HepG2 (cell line): ENCODE results near the gene FASTKD3. TPM values are rescaled to one million over a fixed set of nuclear protein-coding genes. Genes with fewer than 3 reads are reported as not detected.

Experiments used
- ATAC-seq: fragments of 200-7000 bp; cut with Tn5 transposase; 3 replicates; pipeline ENCODE4 v1.9.1; 2020; ENCODE audit warnings: mild to moderate bottlenecking, moderate library complexity
- BruUV-seq: library from RNA; stranded (reverse); fragments of 400-500 nt; replicated peaks from 2 replicates; lab custom pipeline; 2021; lab: Mats Ljungman, UMichigan
- CTCF ChIA-PET: fragments of 300-600 bp; formaldehyde crosslinking; extraction: SDS; loops from one replicate; lab custom pipeline; 2021; ENCODE audit warnings: low total read pairs, inconsistent platforms, low intra/inter-chr PET ratio; lab: Yijun Ruan, JAX
- POLR2A ChIA-PET: fragments of 350-600 bp; sonication (Branson Sonifier 250); formaldehyde crosslinking; loops from one replicate; lab custom pipeline; 2020; ENCODE audit warnings: antibody characterized with exemption, inconsistent platforms; lab: Yijun Ruan, JAX
- DNase-seq: peaks from one replicate; pipeline ENCODE4 v3.0.0-alpha.2; 2015; ENCODE audit warnings: low spot score
- FAIRE-seq: peaks from 3 replicates; lab custom pipeline; 2011; peaks lifted over from hg19 to GRCh38; lab: Jason Lieb, UNC
- H2AFZ ChIP-seq: one replicate; pipeline ENCODE4 v1.6.1; 2011; ENCODE audit warnings: low read length, inconsistent platforms
- H3K27ac ChIP-seq: fragments of 300-600 bp; 3 replicates; pipeline ENCODE4 v1.8.0; 2011; ENCODE audit warnings: mixed run types, mild to moderate bottlenecking, mixed read lengths, low read length, inconsistent platforms; ENCODE audit not compliant: insufficient read depth; ENCODE audit errors: extremely low read length
- H3K27me3 ChIP-seq, 2 experiments: fragments of 200-600 bp in 1 of 2; 2 replicates in 1 of 2; 3 replicates in 1 of 2; pipeline versions ENCODE4 v1.6.0 to v1.8.0; 2011; ENCODE audit warnings: low read length in 2 of 2, mild to moderate bottlenecking in 2 of 2, moderate library complexity in 2 of 2, inconsistent platforms in 1 of 2; ENCODE audit not compliant: insufficient read depth in 2 of 2, control insufficient read depth in 1 of 2
- H3K36me3 ChIP-seq, 2 experiments: fragments of 200-600 bp in 1 of 2; replicated peaks in 1 of 2; 2 replicates in 1 of 2; 3 replicates in 1 of 2; pipeline versions ENCODE4 v1.5.1 to v1.8.0; 2011; ENCODE audit warnings: low read length in 2 of 2, inconsistent platforms in 1 of 2; ENCODE audit not compliant: insufficient read depth in 2 of 2, control insufficient read depth in 1 of 2
- H3K4me1 ChIP-seq: 2 replicates; pipeline ENCODE4 v1.5.1; 2012; ENCODE audit warnings: low read length, inconsistent platforms; ENCODE audit not compliant: insufficient read depth
- H3K4me2 ChIP-seq: 2 replicates; pipeline ENCODE4 v1.6.0; 2011; ENCODE audit warnings: low read depth, low read length, inconsistent platforms
- H3K4me3 ChIP-seq, 3 experiments: fragments of 200-600 bp in 1 of 3; sonication (generic), shearing (Covaris generic) in 1 of 3; replicated peaks in 1 of 3; 2 replicates each; pipeline ENCODE4 v1.5.1; 2011 to 2016; ENCODE audit warnings: low read length in 3 of 3, inconsistent platforms in 2 of 3, low read depth in 2 of 3, mild to moderate bottlenecking in 2 of 3, control low read depth in 1 of 3, mixed read lengths in 1 of 3; ENCODE audit not compliant: insufficient read depth in 1 of 3
- H3K79me2 ChIP-seq: one replicate; pipeline ENCODE4 v1.6.1; 2011; ENCODE audit warnings: low read length, inconsistent platforms; ENCODE audit not compliant: insufficient read depth
- H3K9ac ChIP-seq: 2 replicates; pipeline ENCODE4 v1.6.0; 2011; ENCODE audit warnings: mild to moderate bottlenecking, low read depth, low read length, inconsistent platforms; ENCODE audit not compliant: insufficient read depth
- H3K9me3 ChIP-seq: 2 replicates; pipeline ENCODE4 v1.5.1; 2012; ENCODE audit warnings: mild to moderate bottlenecking, low read length
- H4K20me1 ChIP-seq: 2 replicates; pipeline ENCODE4 v1.6.0; 2011; ENCODE audit warnings: inconsistent platforms, mild to moderate bottlenecking, low read length, moderate library complexity; ENCODE audit not compliant: insufficient read depth
- ARID5B ChIP-seq: IDR thresholded peaks from 2 replicates; pipeline ENCODE4 v1.4.0; 2020; ENCODE audit warnings: mild to moderate bottlenecking, missing genetic modification reagents
- ELK4 ChIP-seq: sonication (generic); formaldehyde crosslinking; IDR thresholded peaks from 2 replicates; pipeline ENCODE4 v1.9.0; 2021; ENCODE audit warnings: missing genetic modification reagents, borderline replicate concordance
- TAF15 ChIP-seq: fragments of 200-400 bp; formaldehyde crosslinking; IDR thresholded peaks from one replicate; pipeline ENCODE4 v1.6.1; 2018; ENCODE audit warnings: mild to moderate bottlenecking, low read depth, low read length; ENCODE audit not compliant: poor library complexity, severe bottlenecking
- TCF12 ChIP-seq, 2 experiments: fragments of 450-650 bp in 1 of 2; sonication (generic) in 1 of 2; formaldehyde crosslinking in 1 of 2; IDR thresholded peaks; 2 replicates each; pipeline versions ENCODE4 v1.6.1 to v1.8.0; 2017 to 2022; ENCODE audit warnings: antibody characterized with exemption in 1 of 2, mild to moderate bottlenecking in 1 of 2, missing genetic modification reagents in 1 of 2, moderate library complexity in 1 of 2
- ZFX ChIP-seq: sonication (generic); formaldehyde crosslinking; IDR thresholded peaks from 2 replicates; pipeline ENCODE4 v1.4.0; 2020; ENCODE audit warnings: mild to moderate bottlenecking, low read depth, missing genetic modification reagents, moderate library complexity
- ZMYM3 ChIP-seq: sonication (generic); formaldehyde crosslinking; IDR thresholded peaks from 2 replicates; pipeline ENCODE4 v1.5.1; 2020; ENCODE audit warnings: mild to moderate bottlenecking, missing genetic modification reagents
- ZNF503 ChIP-seq: sonication (generic); formaldehyde crosslinking; IDR thresholded peaks from 2 replicates; pipeline ENCODE4 v1.4.0; 2020; ENCODE audit warnings: missing genetic modification reagents
- ZNF709 ChIP-seq: sonication (generic); formaldehyde crosslinking; IDR thresholded peaks from 2 replicates; pipeline ENCODE4 v1.5.0; 2020; ENCODE audit warnings: mild to moderate bottlenecking, missing genetic modification reagents
- ZSCAN12 ChIP-seq: sonication (generic); formaldehyde crosslinking; IDR thresholded peaks from 2 replicates; pipeline ENCODE4 v1.9.0; 2021; ENCODE audit warnings: mild to moderate bottlenecking, missing genetic modification reagents
- in situ Hi-C: cut with HindIII; loops from 2 replicates; pipeline ENCODE4 v1.10.0; 2017; ENCODE audit warnings: low pct_unique_long_range_greater_than_20kb; ENCODE audit not compliant: extremely low pct_ligation_motif_present
- intact Hi-C: fragments of 100-400 bp; cut with micrococcal nuclease; formaldehyde crosslinking; loops from one replicate; pipeline ENCODE4 v1.10.0; 2022; ENCODE audit not compliant: unreplicated experiment
- polyA plus RNA-seq, 8 experiments: library from polyadenylated mRNA; depleted of rRNA in 3 of 8; stranded (reverse) in 7 of 8; unstranded in 1 of 8; fragments of >200 nt; fragmentation: Illumina TruSeq in 4 of 8; extraction: Trizol in 4 of 8; gene quantifications; 2 replicates each; pipeline versions ENCODE4 v1.2.1 to v1.2.3, GENCODE V29; 2011 to 2016; ENCODE audit warnings: low read depth in 4 of 8, missing spikeins in 1 of 8, mixed read lengths in 1 of 8; ENCODE audit not compliant: insufficient read depth in 1 of 8
- total RNA-seq, 5 experiments: library from RNA; depleted of rRNA; stranded (reverse); fragments of >200 nt; fragmentation: Illumina TruSeq; extraction: Trizol; gene quantifications; 2 replicates each; pipeline ENCODE4 v1.2.3, GENCODE V29; 2016; ENCODE audit warnings: low read depth in 1 of 5

Gene FASTKD3
- total and polyA plus RNA-seq, 2 of the 13 experiments (the other 11 are each of a cell fraction or from before 2014, with no cell fraction given) = 6.9 to 17.8 TPM

GRCh38 chr5:7844901-7845300 lies 23.9 kb downstream of the FASTKD3 start:
- intact Hi-C loops = no loop called here
- CTCF ChIA-PET = no interaction called here
- H4K20me1 ChIP-seq = no peaks in the 10 kb centered on the region
- FAIRE-seq = no peak
- H3K4me3 ChIP-seq = no peak overlapping the region
- peaks cover 3 to 33% of the 10 kb centered on the region in 2 experiments; a peak in 3 of 5 replicates for H3K27me3 ChIP-seq
- DNase-seq = no peak
- in situ Hi-C loops = no loop called here
- no peaks in the 10 kb centered on the region for H3K79me2 ChIP-seq
- no peak overlapping the region for H3K4me2 ChIP-seq
- H3K36me3 ChIP-seq = no peaks in the 10 kb centered on the region
- no peak for ATAC-seq
- no peak overlapping the region for H3K27ac ChIP-seq
- peaks cover 8% of the 10 kb centered on the region for H3K4me1 ChIP-seq
- no TSS peak for BruUV-seq
- no peak overlapping the region for H3K9ac ChIP-seq
- no peak for TF ChIP-seq ZNF503 (CRISPR knock-in tag)
- no peak for TF ChIP-seq ELK4 (CRISPR knock-in tag)
- TF ChIP-seq ZFX (CRISPR knock-in tag) = no peak
- no peak for TF ChIP-seq ZMYM3 (CRISPR knock-in tag)
- TF ChIP-seq ZNF709 (CRISPR knock-in tag) = no peak
- no peak for TF ChIP-seq ARID5B
- TF ChIP-seq TAF15 = no peak
- TF ChIP-seq TCF12 (IDR thresholded peaks at IDR 0.05) = no peak
- TF ChIP-seq TCF12 (CRISPR knock-in tag; IDR thresholded peaks at IDR 0.05) = no peak
- no peak for TF ChIP-seq ZSCAN12 (CRISPR knock-in tag)
- TF ChIP-seq, all 625 proteins: peak for 0
- H3K9me3 ChIP-seq = no peaks in the 10 kb centered on the region
- no peak overlapping the region for H2AFZ ChIP-seq
- POLR2A ChIA-PET = no interaction called here
